Chondrocyte (in vitro differentiated cells): ENCODE data around the gene PDCD5. TPM values are rescaled to one million over a fixed set of nuclear protein-coding genes. Genes with fewer than 3 reads are reported as not detected.

Experiments
- DNase-seq: peaks from one replicate; pipeline ENCODE4 v3.0.0; 2021; ENCODE audit warnings: mixed read lengths, low spot score
- H3K27ac Mint-ChIP-seq: one replicate; pipeline ENCODE4 v1.8.0; 2021; ENCODE audit warnings: mild to moderate bottlenecking, moderate library complexity, mixed read lengths; ENCODE audit not compliant: unreplicated experiment
- H3K27me3 Mint-ChIP-seq: 2 replicates; pipeline ENCODE4 v1.8.0; 2021; ENCODE audit warnings: low read depth, mixed read lengths
- H3K36me3 Mint-ChIP-seq: 2 replicates; pipeline ENCODE4 v1.8.0; 2021; ENCODE audit warnings: low read depth, mixed read lengths
- H3K4me1 Mint-ChIP-seq: 2 replicates; pipeline ENCODE4 v1.8.0; 2021; ENCODE audit warnings: low read depth, mild to moderate bottlenecking, mixed read lengths
- H3K4me3 Mint-ChIP-seq: one replicate; pipeline ENCODE4 v1.8.0; 2021; ENCODE audit warnings: mild to moderate bottlenecking, moderate library complexity, mixed read lengths; ENCODE audit not compliant: unreplicated experiment
- H3K9me3 Mint-ChIP-seq: 2 replicates; pipeline ENCODE4 v1.8.0; 2021; ENCODE audit warnings: low read depth, mixed read lengths
- total RNA-seq: library from RNA; stranded (reverse); gene quantifications from 3 replicates; pipeline ENCODE4 v1.2.1, GENCODE V29; 2021
- TF ChIP-seq, protein P1 (sequence below): fragments of 200-600 bp; sonication (generic); IDR thresholded peaks from 2 replicates; pipeline ENCODE4 v1.5.0; 2021; ENCODE audit warnings: antibody characterized with exemption, mild to moderate bottlenecking, moderate library complexity

Gene PDCD5
- total RNA-seq, 1 donor from 2014 or later: 108 TPM

DNA sequence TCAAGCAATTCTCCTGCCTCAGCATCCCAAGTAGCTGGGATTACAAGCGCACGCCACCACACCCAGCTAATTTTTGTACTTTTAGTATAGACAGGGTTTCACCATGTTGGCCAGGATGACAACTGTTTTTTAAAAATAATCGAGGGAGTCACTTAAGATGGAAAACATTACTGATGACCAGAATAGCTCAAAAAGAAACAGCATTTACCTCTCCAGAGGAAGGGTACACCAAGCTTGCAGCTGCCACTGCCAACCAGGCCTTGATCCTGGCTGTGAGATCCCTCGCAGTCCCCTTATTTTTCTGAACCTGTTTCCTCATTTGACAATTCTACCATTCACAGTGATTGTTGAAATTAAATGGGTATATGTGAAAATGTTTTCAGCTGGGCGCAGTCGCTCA is 14.5 kb downstream of the PDCD5 start:
- TF ChIP-seq, protein P1, sequence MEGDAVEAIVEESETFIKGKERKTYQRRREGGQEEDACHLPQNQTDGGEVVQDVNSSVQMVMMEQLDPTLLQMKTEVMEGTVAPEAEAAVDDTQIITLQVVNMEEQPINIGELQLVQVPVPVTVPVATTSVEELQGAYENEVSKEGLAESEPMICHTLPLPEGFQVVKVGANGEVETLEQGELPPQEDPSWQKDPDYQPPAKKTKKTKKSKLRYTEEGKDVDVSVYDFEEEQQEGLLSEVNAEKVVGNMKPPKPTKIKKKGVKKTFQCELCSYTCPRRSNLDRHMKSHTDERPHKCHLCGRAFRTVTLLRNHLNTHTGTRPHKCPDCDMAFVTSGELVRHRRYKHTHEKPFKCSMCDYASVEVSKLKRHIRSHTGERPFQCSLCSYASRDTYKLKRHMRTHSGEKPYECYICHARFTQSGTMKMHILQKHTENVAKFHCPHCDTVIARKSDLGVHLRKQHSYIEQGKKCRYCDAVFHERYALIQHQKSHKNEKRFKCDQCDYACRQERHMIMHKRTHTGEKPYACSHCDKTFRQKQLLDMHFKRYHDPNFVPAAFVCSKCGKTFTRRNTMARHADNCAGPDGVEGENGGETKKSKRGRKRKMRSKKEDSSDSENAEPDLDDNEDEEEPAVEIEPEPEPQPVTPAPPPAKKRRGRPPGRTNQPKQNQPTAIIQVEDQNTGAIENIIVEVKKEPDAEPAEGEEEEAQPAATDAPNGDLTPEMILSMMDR: no peak
- no peak overlapping the region for H3K27ac Mint-ChIP-seq
- H3K4me1 Mint-ChIP-seq: no peaks in the 10 kb centered on the region
- peaks cover 41% of the 10 kb centered on the region for H3K36me3 Mint-ChIP-seq
- H3K27me3 Mint-ChIP-seq: no peaks in the 10 kb centered on the region
- peaks cover 7% of the 10 kb centered on the region for H3K9me3 Mint-ChIP-seq
- H3K4me3 Mint-ChIP-seq: no peak overlapping the region
- no peak for DNase-seq

DNA sequence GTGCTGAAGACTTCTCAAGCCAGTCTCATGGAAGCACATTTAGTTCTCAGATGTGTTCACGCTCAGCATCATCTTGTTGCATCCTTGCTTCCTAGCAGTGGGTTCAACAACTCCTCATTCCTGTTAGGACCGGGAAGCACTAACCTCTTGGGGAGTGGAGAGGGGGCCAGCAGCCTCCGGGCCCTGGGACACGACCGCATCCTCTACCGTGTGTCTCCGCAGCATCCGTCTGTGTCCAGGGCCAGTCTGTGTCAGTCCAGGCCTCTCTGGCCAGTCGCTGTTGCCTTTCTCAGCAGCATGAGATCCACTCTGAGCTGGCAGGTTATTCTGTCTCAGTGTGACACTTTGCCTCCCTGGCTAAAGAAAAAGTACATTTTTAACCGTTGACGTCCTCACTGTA is 17.0 kb downstream of the PDCD5 start:
- TF ChIP-seq, protein P1: no peak
- no peaks in the 10 kb centered on the region for H3K9me3 Mint-ChIP-seq
- H3K36me3 Mint-ChIP-seq: peaks cover 35% of the 10 kb centered on the region
- no peaks in the 10 kb centered on the region for H3K4me1 Mint-ChIP-seq
- no peak overlapping the region for H3K27ac Mint-ChIP-seq
- no peak for DNase-seq
- no peak overlapping the region for H3K4me3 Mint-ChIP-seq
- no peaks in the 10 kb centered on the region for H3K27me3 Mint-ChIP-seq

DNA sequence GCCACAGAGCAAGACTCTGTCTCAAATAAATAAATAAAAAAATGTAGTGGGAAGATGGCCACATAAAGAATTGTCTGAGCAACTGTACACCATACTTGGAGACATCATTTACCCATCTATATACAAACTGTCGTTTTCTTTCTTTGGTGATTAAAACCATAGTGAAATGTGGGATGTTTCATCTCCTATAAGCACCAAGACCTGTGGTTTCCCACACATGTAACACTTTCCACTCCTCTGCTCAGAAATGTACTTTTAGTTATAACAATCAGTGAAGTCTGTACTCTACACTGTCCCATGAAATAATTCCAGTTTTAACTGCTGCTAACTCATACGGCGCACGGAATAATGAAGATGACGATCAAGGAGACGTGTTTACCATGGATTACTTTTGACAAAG is 18.3 kb downstream of the PDCD5 start:
- Mint-ChIP-seq H3K9me3 (no peaks in the 10 kb centered on the region), H3K27me3 (no peaks in the 10 kb centered on the region), H3K36me3 (peaks cover 30% of the 10 kb centered on the region), H3K4me1 (no peaks in the 10 kb centered on the region), H3K4me3 (no peak overlapping the region), H3K27ac (no peak overlapping the region)
- TF ChIP-seq, protein P1: no peak
- no peak for DNase-seq

DNA sequence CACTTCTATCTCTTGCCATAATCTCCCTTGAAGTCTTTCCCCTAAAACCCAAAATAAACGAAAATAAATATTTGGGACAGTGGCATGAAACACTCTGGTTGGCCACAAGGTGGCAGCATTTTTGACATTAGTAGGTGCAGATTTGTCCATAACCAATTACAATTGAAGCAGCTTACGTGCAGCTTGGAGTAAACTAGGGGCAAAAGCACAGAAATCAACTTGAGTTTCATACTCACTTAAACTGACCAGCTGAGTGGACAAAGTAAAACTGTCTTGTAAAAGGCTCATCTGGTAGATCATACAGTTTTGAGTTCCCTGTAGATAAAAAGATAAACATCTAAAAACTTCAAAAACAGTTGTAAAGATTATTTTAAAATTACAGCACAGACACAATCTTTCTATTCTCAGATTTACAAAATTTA is 18.8 kb downstream of the PDCD5 start:
- H3K27ac Mint-ChIP-seq: peak overlapping the region; percentile 32
- H3K9me3 Mint-ChIP-seq: no peaks in the 10 kb centered on the region

DNA sequence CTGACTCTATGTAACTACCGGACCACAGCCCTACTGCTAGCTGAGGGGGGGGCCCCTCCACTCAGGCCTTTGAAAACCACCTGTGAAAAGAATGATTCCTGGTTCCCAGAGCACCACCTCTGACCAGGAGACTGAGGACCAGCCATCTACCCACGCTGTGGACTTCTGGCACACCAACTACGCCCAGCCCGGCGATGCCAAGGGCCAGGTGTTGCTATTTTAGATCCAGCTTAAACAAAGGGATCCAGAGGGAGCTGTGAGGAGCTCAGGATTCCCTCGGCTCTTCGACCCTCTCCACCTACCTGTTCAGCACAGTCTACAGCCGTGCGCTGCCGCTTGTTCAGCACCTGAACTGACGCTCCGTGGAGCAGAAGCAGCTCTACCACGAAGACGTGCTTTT is 23.0 kb downstream of the PDCD5 start:
- H3K36me3 Mint-ChIP-seq: peaks cover 23% of the 10 kb centered on the region

More for the DNA sequence above, 18.8 kb downstream of the PDCD5 start:
- no peak overlapping the region for H3K4me3 Mint-ChIP-seq
- H3K4me1 Mint-ChIP-seq: no peaks in the 10 kb centered on the region
- TF ChIP-seq, protein P1: peak; percentile 93
- DNase-seq: no peak
- no peaks in the 10 kb centered on the region for H3K27me3 Mint-ChIP-seq
- H3K36me3 Mint-ChIP-seq: peaks cover 28% of the 10 kb centered on the region

More for the DNA sequence above, 23.0 kb downstream of the PDCD5 start:
- TF ChIP-seq, protein P1: no peak
- H3K9me3 Mint-ChIP-seq: no peaks in the 10 kb centered on the region
- no peak overlapping the region for H3K4me3 Mint-ChIP-seq
- no peaks in the 10 kb centered on the region for H3K27me3 Mint-ChIP-seq
- DNase-seq: no peak
- H3K27ac Mint-ChIP-seq: no peak overlapping the region
- H3K4me1 Mint-ChIP-seq: no peaks in the 10 kb centered on the region
